Peyer's patch (tissue), 4 donors: ENCODE data around the gene SQSTM1. TPM values are rescaled to one million over a fixed set of nuclear protein-coding genes. Genes with fewer than 3 reads are reported as not detected.

Experiments
- DNase-seq, 3 donors: peaks; one replicate each; pipeline ENCODE4 v3.0.0-alpha.2; 2017 to 2019
- H3K27ac ChIP-seq, 4 donors: fragments of 200-600 bp; sonication (generic); one replicate each; pipeline ENCODE4 v1.5.1; 2016 to 2019
- H3K27me3 ChIP-seq, 2 donors: fragments of 200-600 bp; sonication (generic); one replicate each; pipeline ENCODE4 v1.5.1; 2019
- H3K36me3 ChIP-seq, 3 donors: fragments of 200-600 bp; sonication (generic); one replicate each; pipeline ENCODE4 v1.5.1; 2016 to 2019
- H3K4me1 ChIP-seq, 4 donors: fragments of 200-600 bp; sonication (generic); one replicate each; pipeline ENCODE4 v1.5.1; 2016 to 2019
- H3K4me3 ChIP-seq, 4 donors: fragments of 200-600 bp; sonication (generic); 1 replicate in 3 of 4; 2 replicates in 1 of 4; pipeline ENCODE4 v1.5.1; 2016 to 2019; ENCODE audit warnings: mild to moderate bottlenecking in 1 of 4
- H3K9me3 ChIP-seq, 4 donors: fragments of 200-600 bp; sonication (generic); one replicate each; pipeline ENCODE4 v1.5.1; 2016 to 2019; ENCODE audit warnings: mild to moderate bottlenecking in 1 of 4
- POLR2A ChIP-seq, 2 donors: fragments of 450-650 bp; IDR thresholded peaks; one replicate each; pipeline ENCODE4 v1.5.1; 2017; ENCODE audit warnings: antibody characterized with exemption in 2 of 2, mild to moderate bottlenecking in 2 of 2, moderate library complexity in 2 of 2
- total RNA-seq, 4 donors: library from RNA; depleted of rRNA; stranded (reverse); fragments of >200 nt; gene quantifications; one replicate each; pipeline ENCODE4 v1.1.0, GENCODE V29; 2016
- TF ChIP-seq, protein P1 (sequence below), 6 experiments: fragments of 450-650 bp in 4 of 6; fragments of 200-600 bp in 2 of 6; sonication (generic) in 1 of 6; IDR thresholded peaks; one replicate each; pipeline ENCODE4 v1.5.1; 2017 to 2019; ENCODE audit warnings: antibody characterized with exemption in 6 of 6, mild to moderate bottlenecking in 3 of 6, moderate library complexity in 1 of 6

SQSTM1 gene
- total RNA-seq, 4 donors from 2014 or later = 287 to 417 (median 348) TPM

DNA sequence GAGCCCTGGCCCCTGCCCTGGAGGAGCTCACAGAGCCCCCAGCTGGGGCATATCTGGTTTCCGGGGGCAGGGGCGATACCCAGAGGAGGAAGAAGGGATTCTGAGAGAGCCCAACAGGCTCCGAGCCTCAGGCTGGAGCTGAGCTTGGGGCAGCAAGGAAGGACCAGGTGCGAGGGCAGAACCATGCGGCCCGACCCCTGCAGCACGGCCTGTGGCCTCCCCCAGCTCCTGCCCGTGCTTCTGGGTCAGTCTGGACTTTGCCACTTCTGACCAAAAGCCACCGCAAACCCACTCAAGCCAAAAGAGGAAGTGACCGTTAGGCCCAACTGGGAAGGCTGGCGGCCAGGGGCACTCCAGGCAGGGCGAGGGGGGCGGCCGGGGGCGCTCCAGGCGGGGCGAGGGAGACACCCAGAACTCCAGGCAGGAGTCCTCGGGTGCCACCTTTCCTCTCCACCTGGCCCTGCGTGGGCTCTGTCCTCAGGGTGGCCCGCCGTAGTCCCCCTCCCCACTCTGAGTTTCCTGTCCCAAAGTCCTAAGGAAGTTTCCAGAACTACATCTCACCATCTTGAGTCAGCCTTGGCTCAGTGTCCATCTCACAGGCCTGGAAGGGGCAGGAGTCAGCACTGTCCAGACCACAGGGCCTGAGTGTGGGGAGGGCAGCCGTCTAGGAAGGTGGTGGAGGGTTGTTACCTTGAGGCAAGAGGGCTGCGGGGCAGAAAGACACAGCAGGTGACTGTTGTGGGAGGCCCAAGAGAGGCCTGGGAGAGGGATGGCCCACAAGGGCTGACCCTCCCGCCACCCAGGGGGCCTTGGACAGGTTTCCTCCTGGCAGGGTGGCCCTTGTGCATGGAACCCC, 27.9 kb upstream of the SQSTM1 start:
- no peak for DNase-seq
- no peak overlapping the region for H3K4me3 ChIP-seq

DNA sequence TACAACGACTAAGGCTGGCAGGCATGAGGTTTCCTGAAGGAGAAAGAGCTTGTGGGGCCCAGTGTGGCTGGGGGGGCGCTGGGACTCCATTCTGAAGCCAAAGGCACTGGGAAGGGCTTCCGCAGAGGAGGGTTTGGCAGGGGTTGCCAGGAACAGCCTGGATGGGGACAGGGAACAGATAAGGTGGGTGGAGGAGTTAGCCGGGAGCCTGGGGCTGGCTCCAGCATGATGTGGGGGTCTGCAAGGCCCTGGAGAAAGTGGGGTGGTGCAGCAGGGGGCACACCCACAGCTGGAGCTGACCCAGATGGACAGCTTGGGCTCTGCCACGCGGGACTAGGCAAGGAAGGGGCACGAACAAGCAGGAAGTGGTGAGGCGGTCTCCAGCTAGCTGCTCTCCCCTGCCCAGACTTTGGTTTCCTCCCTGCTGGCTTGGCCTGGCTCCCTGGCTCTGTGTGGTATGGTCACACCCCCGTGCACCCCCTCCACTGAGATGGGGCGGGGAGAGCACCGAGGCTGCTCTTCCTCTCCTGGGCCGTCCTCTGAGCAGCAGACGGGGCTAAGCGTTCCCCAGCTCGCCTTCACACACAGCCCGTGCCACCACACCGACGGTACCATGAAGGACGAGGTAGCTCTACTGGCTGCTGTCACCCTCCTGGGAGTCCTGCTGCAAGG, 27.1 kb upstream of the SQSTM1 start, which contains the start of gene LTC4S:
Gene LTC4S (plus strand): TSS at position 519 of the 672 bp plus-strand sequence. CDS start 95 bp downstream, at position 614.
- peaks cover 0 to 38% (median 24%) of the 10 kb centered on the region in 4 donors for H3K4me1 ChIP-seq
- peak; percentile 57 to 86 (median 83) for DNase-seq

More for the DNA sequence above, 27.9 kb upstream of the SQSTM1 start:
- H3K9me3 ChIP-seq = no peaks in the 10 kb centered on the region
- H3K4me1 ChIP-seq = peaks cover 0 to 38% (median 24%) of the 10 kb centered on the region in 4 donors
- peak overlapping the region in 3 of 4 donors; percentile 55 to 62 (median 61) for H3K27ac ChIP-seq
- peaks cover 0 to 9% (median 0%) of the 10 kb centered on the region in 3 donors for H3K36me3 ChIP-seq
- no peaks in the 10 kb centered on the region for H3K27me3 ChIP-seq
- TF ChIP-seq, protein P1, sequence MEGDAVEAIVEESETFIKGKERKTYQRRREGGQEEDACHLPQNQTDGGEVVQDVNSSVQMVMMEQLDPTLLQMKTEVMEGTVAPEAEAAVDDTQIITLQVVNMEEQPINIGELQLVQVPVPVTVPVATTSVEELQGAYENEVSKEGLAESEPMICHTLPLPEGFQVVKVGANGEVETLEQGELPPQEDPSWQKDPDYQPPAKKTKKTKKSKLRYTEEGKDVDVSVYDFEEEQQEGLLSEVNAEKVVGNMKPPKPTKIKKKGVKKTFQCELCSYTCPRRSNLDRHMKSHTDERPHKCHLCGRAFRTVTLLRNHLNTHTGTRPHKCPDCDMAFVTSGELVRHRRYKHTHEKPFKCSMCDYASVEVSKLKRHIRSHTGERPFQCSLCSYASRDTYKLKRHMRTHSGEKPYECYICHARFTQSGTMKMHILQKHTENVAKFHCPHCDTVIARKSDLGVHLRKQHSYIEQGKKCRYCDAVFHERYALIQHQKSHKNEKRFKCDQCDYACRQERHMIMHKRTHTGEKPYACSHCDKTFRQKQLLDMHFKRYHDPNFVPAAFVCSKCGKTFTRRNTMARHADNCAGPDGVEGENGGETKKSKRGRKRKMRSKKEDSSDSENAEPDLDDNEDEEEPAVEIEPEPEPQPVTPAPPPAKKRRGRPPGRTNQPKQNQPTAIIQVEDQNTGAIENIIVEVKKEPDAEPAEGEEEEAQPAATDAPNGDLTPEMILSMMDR (IDR thresholded peaks at IDR 0.05) = no peak
- TF ChIP-seq POLR2A (IDR thresholded peaks at IDR 0.05) = no peak

DNA sequence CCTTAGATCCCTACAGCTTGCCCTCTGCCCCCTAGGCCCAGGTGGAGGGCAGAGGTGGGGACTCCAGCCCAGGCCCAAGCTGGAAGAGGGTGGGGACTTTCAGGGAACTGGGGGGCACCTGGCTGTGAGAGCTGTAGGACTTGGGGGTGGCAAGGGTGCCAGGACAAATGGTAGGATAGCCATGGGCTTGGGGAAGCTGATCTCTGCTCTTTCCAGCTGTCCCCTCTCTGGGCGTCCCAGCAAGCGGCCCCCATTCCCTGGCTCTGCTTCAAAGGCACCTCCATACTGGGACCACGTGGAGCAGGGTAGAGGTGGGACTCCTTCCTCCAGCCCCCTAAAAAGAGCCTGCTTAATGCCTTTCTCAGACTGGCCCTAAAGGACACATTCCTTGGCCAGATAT, 26.5 kb upstream of the SQSTM1 start:
- peak overlapping the region in 3 of 4 donors; percentile 55 to 62 (median 61) for H3K27ac ChIP-seq
- H3K9me3 ChIP-seq = no peaks in the 10 kb centered on the region
- no peaks in the 10 kb centered on the region for H3K27me3 ChIP-seq
- peaks cover 0 to 22% (median 0%) of the 10 kb centered on the region in 3 donors for H3K36me3 ChIP-seq
- no peak for TF ChIP-seq POLR2A (IDR thresholded peaks at IDR 0.05)
- TF ChIP-seq, protein P1 (IDR thresholded peaks at IDR 0.05) = no peak
- no peak for DNase-seq
- peaks cover 0 to 38% (median 24%) of the 10 kb centered on the region in 4 donors for H3K4me1 ChIP-seq
- peak overlapping the region in 2 of 4 donors; percentile 3 to 13 for H3K4me3 ChIP-seq

More for the DNA sequence above, 27.1 kb upstream of the SQSTM1 start, which contains the start of gene LTC4S:
- Histone ChIP-seq H3K9me3 (no peaks in the 10 kb centered on the region), H3K27me3 (no peaks in the 10 kb centered on the region), H3K36me3 (peaks cover 0 to 16% (median 0%) of the 10 kb centered on the region in 3 donors), H3K27ac (peak within 1 kb of the TSS in 3 of 4 donors; percentile 55 to 82 (median 61)), H3K4me3 (peak within 1 kb of the TSS in 2 of 4 donors; percentile 3 to 60)
- TF ChIP-seq, protein P1 (IDR thresholded peaks at IDR 0.05) = no peak
- no peak for TF ChIP-seq POLR2A (IDR thresholded peaks at IDR 0.05)

DNA sequence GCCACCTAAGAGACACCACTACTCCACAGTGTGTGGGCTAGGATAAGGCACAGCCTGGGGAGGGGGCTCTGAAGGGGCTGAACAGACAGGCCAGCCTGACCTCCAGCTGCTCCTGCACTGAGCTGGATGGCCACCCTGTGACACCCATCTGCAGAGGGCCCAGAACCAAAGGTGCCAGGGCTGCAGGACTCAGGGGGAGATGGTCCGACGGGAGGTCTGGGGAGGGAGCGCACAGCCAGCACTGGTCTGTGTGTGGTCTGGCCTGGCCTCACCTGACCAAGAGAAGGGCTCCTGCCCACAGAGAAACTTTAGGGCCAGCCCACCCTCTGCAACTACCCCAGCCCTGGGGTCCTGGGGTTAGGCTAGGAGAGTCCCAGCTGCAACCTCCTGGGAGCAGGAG, 26.1 kb upstream of the SQSTM1 start:
- peak overlapping the region in 3 of 4 donors; percentile 55 to 82 (median 61) for H3K27ac ChIP-seq
- peak overlapping the region in 1 of 4 donors; percentile 60 for H3K4me3 ChIP-seq
- H3K36me3 ChIP-seq = peaks cover 0 to 26% (median 0%) of the 10 kb centered on the region in 3 donors
- no peak for DNase-seq
- peaks cover 0 to 38% (median 24%) of the 10 kb centered on the region in 4 donors for H3K4me1 ChIP-seq
- TF ChIP-seq, protein P1 (IDR thresholded peaks at IDR 0.05) = no peak
- no peak for TF ChIP-seq POLR2A (IDR thresholded peaks at IDR 0.05)
- no peaks in the 10 kb centered on the region for H3K9me3 ChIP-seq
- no peaks in the 10 kb centered on the region for H3K27me3 ChIP-seq

DNA sequence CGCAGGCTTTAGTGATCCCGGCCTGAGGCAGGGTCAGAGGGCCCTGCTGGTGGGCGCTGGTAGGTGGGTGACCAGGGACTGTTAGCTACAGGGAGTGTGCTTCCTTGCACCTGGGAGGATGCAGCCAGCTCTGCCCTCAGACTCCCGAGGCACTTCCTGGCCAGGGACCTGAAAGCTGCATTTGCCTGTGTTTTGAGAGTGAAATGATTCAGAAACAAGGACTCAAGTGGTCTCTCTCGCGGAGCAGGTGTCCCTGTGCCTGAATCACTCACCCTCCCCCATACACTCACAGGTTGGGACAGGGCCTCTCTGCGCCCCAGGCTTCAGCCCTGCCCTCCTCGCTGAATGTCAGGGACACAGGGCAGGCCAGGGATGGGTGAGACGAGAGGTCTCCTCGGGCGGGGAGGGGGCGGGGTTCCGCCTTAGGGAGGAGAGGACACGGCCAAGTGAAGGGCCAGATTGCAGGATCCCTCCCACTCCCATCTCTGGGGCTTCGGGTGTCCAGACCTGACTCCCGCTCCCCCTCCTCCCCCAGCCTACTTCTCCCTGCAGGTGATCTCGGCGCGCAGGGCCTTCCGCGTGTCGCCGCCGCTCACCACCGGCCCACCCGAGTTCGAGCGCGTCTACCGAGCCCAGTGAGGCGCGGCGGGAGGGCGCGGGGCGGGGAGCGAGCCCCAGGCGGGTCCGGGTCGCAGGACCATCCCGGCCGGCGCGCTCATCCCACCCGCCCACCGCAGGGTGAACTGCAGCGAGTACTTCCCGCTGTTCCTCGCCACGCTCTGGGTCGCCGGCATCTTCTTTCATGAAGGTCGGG, 25.4 kb upstream of the SQSTM1 start:
- TF ChIP-seq POLR2A (IDR thresholded peaks at IDR 0.05) = no peak
- TF ChIP-seq, protein P1 (IDR thresholded peaks at IDR 0.05) = no peak
- Histone ChIP-seq H3K36me3 (peaks cover 0 to 33% (median 0%) of the 10 kb centered on the region in 3 donors), H3K9me3 (no peaks in the 10 kb centered on the region), H3K27ac (peak overlapping the region; percentile 73 to 89 (median 84)), H3K4me3 (peak overlapping the region; percentile 60 to 74 (median 64)), H3K4me1 (peaks cover 0 to 38% (median 24%) of the 10 kb centered on the region in 4 donors), H3K27me3 (no peaks in the 10 kb centered on the region)
- peak in 2 of 3 donors; percentile 63 to 69 for DNase-seq
